T-helper 2 cell treated with Interferon-gamma antibody and Interleukin-4, amounts not matched to agents 100 ng/mL and 5 ng/mL, for 36 hours (primary cell): ENCODE data around the gene PER1. TPM values are rescaled to one million over a fixed set of nuclear protein-coding genes. Genes with fewer than 3 reads are reported as not detected.
"Not testable (repeated sequence)": the region's sequence is repeated elsewhere in the genome, so short reads cannot be mapped to it uniquely, and the experiment has no call there.

ENCODE experiments used
- intact Hi-C: fragments of 100-400 bp; cut with micrococcal nuclease; formaldehyde crosslinking; loops from one replicate; pipeline ENCODE4 v1.15.1; 2023
- total RNA-seq: library from RNA; stranded (reverse); gene quantifications from 2 replicates; pipeline ENCODE4 v1.2.3, GENCODE V29; 2022

Gene PER1
- total RNA-seq, 1 donor from 2014 or later: 26.4 TPM

DNA sequence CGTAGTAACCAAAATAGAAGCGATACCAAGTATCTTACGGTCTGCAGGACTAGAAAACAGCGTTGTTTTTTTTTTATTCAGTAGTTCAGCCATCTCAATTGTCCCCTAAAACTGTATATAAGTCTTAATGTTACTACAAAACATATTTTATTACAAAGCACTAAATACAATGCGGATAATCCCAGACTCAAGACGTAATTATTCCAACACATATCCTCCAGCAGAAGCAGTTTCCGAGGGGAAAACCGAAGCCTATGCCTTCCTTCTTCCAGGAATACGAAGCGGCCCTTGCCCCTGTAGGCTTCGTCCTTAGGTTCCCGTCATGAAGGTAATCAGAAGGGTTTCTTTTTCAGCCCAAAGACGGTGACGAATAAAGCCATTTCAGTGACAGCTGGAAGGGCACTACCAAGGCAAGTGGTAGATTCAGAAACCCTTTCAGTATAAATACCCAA is 21.7 kb upstream of the PER1 start:
- intact Hi-C loops: loop anchor here (1.0 to 2.0 kb wide), 7 partner anchors 10 to 331 kb away; partner anchors contain the start of gene CTC1

GRCh38 chr17:8173056-8173870 is 21.1 kb upstream of the PER1 start:
- intact Hi-C loops: loop anchor here (1.0 to 2.0 kb wide), 7 partner anchors 9 to 330 kb away; partner anchors contain the start of gene CTC1

DNA sequence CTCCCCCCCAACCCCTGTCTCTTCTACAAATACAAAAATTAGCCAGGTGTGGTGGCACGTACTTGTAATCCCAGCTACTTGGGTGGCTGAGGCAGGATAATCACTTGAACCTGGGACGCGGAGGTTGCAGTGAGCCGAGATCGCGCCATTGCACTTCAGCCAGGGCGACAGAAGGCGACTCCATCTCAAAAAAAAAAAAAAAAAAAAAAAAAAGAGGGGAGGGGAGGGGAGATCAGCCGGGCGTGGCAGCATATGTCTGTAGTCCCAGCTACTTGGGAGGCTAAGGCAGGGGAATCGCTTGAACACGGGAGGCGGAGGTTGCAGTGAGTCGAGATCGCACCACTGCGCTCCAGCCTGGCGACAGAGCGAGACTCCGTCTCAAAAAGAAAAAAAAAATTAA is 18.0 kb upstream of the PER1 start:
- intact Hi-C loops: not testable (repeated sequence)

DNA sequence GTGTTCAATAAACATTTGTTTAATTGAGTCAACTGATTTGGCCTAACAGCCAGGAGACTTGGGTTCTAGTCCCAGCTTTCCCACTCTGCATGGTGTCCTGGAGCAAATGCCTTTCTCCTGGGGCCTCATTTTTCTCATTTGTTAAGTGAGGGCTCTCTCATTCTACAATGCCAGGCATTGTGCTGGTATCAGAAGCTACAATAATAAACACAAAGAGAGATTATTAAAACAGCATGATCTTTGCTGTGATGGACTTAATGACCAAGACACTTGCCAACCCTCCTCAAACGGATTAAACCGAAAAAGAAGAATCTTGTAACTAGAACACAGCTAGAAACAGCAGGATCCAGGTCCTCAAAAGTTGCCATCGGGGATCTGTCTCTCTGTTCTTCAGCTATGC is 15.3 kb upstream of the PER1 start:
- intact Hi-C loops: no loop called here

- intact Hi-C loops: no loop called here
Observed at GRCh38 chr17:8166731-8167130, 14.5 kb upstream of the PER1 start.

DNA sequence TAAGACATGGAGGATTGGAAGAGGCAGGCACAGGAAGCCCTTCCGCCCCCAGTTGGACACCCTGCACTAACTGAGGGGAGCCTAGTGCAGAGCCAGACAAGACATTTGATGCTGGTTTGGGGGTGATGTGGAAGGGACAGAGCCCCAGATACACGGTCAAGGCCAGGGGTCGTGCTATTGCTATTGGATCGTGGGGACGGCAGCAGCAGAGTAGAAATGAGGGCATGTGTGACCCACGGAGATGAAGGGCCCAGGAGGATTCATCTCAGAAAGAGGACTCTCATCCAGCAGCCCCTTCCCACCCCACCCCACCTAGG is 12.6 kb upstream of the PER1 start:
- intact Hi-C loops: loop anchor here (1.0 kb wide), 1 partner anchor 9 kb away; no protein-coding TSS in a partner anchor

- intact Hi-C loops: loop anchor here (1.0 kb wide), 1 partner anchor 9 kb away; no protein-coding TSS in a partner anchor
Observed at GRCh38 chr17:8163978-8164814, 12.0 kb upstream of the PER1 start.

DNA sequence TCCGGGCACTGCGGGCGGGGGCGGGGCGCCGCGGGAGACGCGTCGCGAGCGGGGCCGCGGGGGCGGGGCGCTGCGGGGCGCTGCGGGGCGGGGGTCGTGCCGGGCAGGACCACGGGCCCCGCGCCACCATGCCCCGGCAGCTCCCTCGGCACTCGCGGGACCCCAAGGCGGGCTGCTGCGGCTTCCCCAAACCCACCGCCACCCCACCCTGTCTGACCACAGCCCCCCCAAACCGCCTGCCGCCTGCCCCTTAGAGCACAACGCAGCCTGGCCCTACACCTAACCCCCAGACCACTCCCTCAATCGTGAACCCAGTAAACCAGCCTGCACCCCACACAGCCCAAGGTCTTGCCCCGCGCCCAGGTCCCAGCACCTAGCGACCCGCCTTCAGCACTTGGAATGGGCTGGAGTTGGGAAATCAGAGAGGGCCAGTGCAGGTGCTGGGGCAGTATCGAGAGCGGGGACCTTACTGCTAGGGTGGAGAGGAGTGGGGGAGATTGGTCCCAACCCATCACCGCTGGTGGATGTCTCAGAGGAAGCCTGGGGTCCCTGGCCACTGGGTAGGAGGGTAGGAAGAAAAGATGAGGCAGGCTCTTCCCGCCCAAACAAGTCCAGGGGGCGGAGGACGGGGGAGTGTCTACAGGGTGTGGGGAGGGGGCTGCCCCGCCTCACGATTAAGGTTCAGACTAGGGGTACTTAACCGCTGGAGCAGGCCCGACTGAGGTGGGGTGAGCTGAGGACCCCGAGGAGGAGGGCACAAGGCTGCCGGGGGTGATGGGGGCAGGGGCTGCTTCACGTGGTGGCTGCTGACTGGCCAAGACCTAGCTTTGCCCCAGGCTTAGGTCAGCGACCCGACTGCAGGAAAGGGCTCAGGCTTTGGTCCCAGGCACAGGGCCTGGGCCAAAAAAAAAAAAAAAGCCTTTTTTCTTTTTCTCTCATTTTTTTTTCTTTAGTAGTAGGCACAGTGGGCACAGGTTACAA is 11.1 kb upstream of the PER1 start:
- intact Hi-C loops: no loop called here

- intact Hi-C loops: no loop called here
Observed at GRCh38 chr17:8162233-8162996, 10.2 kb upstream of the PER1 start, which contains the start of gene VAMP2. Gene VAMP2 (minus strand): TSS chr17:8162948. CDS start chr17:8162879, 69 bp downstream.

DNA sequence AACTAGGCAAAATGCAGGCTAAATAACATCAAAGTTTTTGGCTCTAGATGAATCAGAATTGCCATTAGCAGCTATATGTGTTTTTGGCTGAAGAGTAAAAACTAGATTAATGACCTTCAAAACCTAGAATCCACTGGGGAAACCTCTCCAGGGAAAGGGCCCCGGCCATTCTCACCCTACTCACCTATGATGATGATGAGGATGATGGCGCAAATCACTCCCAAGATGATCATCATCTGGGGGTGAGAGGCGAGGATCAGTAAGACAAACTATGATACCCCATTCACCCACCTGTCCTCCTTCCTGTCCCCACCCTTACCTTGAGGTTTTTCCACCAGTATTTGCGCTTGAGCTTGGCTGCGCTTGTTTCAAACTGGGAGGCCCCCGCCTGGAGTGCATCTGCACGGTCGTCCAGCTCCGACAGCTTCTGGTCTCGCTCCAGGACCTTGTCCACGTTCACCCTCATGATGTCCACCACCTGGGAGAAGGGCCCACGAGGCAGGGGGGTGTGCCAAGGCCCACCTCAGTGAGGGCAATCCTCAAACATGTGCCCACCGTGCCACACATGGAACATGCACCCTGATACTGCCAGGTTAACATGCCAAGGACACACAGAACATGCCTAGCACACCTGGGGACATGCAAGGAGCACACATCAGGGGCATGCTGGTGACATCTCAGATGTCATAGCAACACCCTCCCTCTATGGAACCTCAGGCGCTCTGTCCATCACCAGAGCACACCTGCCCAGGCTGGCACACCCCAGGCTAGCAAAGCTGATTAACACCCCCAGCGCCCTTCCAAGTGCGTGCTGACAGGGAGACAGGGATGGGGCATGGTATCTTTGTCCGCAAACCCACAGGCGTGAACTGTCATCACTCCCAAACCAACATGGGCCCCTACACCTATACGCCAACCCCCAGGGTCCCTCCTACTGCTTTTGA is 9.4 kb upstream of the PER1 start:
- intact Hi-C loops: no loop called here

DNA sequence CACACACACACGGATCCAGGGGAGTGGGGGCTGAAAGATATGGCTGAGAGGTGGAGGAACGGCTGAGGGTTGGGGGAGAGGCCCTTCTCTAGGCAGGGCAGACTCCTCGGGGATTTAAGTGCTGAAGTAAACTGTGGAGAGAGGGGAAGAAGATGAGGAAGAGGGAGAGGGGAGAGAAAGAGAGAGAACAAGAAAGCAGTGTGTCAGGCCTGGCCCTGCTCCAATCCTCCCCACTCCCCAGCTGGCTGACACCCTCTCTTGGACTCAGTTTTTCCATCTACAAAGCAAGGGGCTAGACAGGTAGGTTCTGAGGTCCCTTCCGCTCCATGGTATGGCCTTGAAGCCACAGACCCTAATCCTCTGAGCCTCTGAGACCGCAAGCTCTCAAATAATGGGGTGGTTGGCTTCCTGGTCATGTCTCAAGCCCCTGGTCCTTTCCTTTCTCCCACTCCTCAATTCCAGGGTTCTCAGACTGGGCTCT is 8.6 kb upstream of the PER1 start:
- intact Hi-C loops: no loop called here

GRCh38 chr17:8160224-8160577 is 8.0 kb upstream of the PER1 start:
- intact Hi-C loops: no loop called here

- intact Hi-C loops: loop anchor here (10.0 kb wide), 2 partner anchors 275 to 925 kb away; partner anchors contain the start of genes CHD3, DVL2 and PHF23
Observed at GRCh38 chr17:8159459-8160223, 7.4 kb upstream of the PER1 start.

GRCh38 chr17:8159032-8159400 is 6.8 kb upstream of the PER1 start:
- intact Hi-C loops: loop anchor here (10.0 kb wide), 2 partner anchors 274 to 924 kb away; partner anchors contain the start of genes CHD3, DVL2 and PHF23

DNA sequence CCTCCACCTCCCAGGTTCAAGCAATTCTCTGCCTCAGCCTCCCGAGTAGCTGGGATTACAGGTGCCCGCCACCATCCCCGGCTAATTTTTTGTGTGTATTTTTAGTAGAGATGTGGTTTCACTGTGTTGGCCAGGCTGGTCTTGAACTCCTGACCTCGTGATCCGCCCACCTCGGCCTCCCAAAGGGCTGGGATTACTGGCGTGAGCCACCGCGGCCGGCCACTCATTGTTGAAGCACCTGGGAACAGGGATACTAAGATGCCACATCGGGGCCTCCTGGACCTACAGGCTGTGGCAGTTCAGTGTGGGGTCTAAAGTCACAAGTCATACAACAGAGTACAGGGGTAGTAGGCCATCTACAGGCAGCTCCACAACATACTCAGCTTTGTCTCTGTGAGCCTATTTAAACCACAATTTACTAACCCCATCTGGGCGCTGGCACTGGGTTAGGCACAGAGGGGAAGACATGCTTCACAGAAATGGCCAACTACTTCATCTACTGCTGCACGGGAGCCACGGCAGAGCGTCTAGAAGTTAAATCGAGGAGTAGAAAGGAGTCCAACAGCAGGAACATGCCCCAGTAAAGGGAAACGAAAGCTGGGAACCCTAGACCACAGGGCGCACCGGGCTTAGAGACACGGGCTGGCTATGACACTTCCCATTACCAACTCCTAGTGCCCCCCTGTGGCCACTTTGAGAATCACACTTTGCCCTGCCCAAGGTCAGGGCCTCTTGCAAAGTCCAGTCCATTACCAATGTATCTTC is 6.2 kb upstream of the PER1 start:
- intact Hi-C loops: loop anchor here (10.0 kb wide), 2 partner anchors 274 to 924 kb away; partner anchors contain the start of genes CHD3, DVL2 and PHF23

- intact Hi-C loops: loop anchor here (1.0 to 10.0 kb wide), 10 partner anchors 16 to 922 kb away; partner anchors contain the start of genes CHD3, CTC1, DVL2 and PHF23
Observed at GRCh38 chr17:8156246-8156992, 4.2 kb upstream of the PER1 start.

DNA sequence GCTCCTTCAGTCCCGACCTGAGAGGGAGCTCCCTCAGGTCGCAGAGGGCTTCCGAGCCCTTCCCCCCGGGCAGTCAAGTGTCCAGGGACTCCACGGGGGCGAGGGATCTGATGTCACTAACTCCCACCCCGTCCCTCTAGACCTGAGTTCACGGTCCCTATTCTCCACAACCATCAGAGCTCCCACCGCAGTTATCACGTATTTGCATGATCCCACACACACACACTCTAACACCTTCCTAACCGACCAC is 3.7 kb upstream of the PER1 start:
- intact Hi-C loops: loop anchor here (1.0 to 10.0 kb wide), 10 partner anchors 17 to 921 kb away; partner anchors contain the start of genes CHD3, CTC1, DVL2 and PHF23
